Fibroblast of peridontal ligament (primary cell): ENCODE results near the gene EMSY.
A peak's percentile ranks its signal among the peaks of the same experiment; 100 is the strongest.

Experiments
- DNase-seq: peaks from one replicate; pipeline ENCODE4 v3.0.0-alpha.2; 2010; ENCODE audit errors: extremely low read depth

Gene EMSY

DNA sequence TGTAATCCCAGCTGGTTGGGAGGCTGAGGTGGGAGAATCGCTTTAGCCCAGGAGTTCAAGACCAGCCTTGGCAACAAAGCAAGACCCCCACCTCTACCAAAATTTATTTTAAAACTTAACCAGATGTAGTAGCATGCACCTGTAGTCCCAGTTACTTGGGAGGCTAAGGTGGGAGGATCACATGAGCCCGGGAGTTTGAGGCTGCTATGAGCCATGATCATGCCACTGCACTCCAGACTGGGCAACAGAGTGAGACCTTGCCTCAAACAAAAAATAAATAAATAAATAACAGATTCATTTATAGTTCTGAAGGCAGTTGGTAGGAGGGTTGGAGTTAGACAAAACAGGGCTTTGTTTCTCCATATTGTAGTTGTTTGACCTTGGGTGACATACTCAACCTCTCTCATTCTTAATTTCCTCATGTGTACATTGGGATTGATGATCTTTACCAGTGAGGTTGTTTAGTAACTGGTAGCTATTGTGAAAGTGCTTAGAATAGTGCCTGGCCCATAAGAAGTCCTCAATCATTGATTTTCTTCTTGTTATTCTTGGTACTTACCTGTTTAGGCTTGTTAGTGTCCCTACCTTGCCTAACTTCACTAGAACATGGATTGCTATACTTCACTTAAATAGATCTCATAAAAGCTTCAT, 79.1 kb downstream of the EMSY start:
- DNase-seq: no peak

DNA sequence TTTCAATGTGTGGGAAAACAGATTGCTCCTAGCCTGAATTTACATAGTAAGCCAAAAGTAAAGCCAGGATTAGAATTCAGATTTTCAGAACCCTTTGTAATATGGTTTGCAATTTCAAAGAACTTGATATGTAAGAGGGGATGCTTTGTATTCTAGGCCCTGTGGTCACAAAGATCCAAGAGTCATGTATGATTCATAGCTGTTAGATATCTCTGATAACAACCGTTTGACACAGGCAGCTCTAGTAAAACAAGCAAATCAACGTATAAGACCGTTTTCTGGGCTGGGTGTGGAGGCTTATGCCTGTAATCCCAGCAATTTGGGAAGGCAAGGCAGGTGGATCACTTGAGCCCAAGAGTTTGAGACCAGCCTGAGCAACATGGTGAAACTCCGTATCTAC, 79.6 kb downstream of the EMSY start:
- DNase-seq: no peak

DNA sequence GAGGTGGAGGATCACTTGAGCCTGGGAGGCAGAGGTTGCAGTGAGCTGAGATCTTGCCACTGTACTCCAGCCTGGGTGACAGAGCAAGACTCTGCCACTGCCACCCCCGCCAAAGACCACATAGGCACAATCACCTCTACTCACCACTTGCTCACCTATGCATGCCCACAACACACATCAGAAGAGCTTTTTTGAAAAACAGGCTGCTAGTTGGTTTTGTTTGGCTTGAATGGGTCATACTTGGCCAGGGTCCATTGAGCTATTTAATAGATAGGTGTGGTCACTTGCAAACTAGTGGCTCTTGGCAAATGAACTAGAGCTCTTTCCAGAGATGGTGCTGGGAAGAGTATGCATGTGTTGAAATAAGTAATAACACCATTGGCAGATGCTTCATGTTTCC, 80.1 kb downstream of the EMSY start:
- DNase-seq: peak; percentile 78

DNA sequence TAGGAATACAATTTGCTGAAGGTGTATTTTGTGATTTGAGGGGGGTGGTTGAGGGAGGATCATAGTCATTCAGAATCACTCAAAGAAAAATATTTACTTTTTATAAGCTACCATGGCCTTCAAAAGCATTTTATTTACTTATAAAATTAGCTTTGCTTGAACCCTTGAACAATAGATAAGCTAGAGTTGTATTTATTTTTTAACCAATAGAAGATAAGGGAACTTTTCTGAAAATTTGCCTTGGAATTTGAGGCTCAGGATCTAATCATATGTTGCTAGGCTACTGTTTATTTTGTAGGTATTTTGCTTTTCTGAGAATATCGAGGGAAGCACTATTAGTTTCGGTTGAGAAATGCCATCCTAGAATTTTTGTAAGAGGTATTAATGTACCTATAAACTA, 82.1 kb downstream of the EMSY start:
- no peak for DNase-seq

DNA sequence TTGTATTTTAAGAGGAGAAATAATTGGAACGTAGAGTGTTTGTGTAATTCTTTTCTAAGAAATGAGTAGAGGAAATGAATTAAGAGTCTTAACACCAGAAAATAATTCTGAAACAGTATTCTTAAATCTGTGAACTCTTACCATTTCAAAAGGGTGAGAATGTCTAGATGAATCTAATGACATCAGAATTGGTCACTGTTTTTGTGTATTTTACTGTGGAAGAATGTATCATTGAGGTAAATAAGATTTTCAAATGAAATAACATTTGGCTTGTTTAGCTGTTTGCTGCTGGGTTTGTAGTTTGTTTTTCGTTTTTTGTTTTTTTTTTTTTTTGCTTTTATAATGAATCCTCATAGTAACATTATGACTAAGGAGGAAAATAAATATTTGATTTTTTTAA, 97.6 kb downstream of the EMSY start:
- DNase-seq: no peak

DNA sequence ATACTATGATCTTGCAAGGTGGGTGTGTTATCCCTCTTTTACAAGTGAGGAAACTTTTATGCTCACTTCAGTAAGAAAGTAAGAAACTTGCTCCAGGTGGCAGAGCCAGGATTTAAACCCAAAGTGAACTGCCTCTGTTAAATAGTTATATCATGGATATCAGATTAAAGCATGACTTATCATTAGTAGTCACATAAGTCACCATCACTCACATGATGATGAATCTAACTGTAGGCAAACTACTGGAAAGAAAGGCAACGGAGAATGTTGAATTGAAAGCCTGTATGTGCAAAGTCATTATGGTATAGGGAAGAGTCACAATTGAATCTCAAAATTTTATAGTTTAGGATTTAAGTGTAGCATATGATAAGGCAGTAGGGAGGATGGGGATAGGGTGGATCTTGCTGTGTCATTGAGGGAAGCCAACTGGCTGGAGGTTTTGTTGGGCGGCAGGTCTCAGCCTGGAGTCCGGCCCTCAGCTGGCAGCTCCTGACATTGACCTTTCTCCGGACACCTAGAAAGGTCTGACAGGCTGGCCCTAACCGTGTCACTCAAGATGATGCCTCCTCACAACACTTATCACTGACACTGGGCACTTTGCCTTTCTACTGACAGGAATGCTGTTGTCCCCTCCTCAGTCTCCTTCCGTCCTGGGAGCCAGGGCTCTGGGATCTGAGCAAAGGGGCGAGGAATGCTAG, 98.3 kb downstream of the EMSY start:
- DNase-seq: no peak

DNA sequence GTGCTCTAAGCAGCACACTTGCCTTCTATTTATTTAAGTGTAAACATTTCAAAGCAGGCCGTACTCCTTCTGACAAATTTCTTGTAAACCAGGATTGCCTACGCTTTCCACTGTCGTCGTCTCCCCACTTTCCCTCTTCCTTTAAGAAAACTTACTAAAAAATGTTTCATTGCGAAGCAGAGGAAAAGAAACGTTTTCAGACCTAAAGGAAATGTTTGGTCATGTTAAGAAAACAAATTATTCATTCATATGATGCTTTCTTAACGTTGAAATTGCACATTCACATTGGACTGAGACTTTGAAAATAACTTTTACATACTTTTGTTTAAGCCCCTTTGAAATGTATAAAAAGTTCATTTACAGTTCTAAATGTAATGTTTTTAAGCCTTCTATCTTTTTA, 106.0 kb downstream of the EMSY start:
- no peak for DNase-seq

DNA sequence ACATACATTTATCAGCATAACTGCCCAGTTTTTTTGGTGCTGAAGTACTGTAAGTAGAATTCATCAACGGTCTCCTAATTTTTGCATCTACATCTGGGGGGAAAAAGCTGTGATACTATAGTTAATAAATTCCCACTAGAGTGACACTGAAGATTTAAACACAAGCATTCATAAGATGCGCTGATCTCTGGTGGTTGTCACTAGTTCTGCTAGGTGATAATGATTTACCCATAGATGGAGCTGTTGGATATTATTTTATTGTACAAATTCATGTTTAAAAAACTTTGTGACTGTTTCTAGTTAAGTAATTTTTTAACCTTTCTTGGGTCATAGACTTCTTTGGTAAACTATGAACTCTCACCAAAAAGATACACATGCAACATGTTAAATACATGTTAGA, 106.6 kb downstream of the EMSY start:
- DNase-seq: peak; percentile 61

DNA sequence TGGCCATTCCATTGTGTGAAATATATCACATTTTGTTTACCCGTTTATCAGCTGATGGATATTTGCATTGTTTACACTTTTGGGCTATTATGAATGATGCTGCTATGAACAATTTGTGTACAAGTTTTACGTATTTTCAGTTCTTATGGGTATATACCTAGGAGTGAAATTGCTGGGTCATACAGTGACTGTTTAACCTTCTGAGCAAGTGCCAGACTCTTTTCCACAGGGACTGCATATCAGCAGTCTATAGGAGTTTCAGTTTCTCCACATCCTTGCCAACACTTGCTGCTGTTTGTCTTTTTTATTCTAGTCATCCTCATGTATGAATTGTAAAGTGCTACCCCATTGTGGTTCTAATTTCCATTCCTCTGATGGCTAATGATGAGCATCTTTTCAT, 108.2 kb downstream of the EMSY start:
- no peak for DNase-seq

DNA sequence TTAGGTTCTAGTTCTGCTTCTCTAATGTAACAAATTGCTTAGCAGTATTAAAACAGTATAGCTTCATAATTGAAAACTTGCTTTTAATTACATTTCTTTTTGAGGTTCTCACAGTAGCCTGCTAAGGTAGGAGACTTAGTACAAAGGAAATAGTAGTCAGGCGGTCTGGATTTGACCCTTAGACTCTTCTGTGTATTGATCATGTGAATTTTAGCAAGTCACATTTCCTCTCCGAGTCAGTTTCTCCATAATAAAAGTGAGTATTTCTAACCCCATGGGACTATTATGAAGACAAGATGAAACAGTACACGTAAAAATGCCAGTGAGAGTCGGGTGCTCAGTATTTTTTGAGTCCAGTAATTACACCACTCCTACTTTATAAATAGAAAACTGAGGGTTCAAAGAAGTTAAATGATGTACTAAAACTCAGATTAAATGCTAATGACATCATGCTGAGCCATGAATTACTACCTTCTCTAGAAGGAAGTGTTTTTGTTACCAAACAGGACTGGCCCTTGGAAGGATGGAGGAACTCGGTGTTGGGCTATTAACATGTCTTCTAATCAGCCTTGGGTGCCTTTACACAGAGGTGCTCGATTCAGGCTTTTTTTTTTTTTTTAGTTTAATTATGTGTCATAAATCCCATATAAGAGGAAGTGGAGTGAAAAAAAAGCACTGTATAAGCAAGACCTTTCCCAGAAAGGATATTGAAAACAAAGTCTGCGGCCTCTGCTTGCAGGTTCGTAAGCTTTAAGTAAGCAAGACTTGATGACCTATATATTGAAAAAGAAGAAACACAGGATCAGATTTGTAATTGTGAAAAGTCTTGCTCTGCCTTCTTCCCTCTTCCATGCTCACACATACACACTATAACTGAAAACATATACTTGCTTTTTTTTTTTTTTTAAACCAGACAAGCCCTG, 109.0 kb downstream of the EMSY start:
- DNase-seq: no peak

DNA sequence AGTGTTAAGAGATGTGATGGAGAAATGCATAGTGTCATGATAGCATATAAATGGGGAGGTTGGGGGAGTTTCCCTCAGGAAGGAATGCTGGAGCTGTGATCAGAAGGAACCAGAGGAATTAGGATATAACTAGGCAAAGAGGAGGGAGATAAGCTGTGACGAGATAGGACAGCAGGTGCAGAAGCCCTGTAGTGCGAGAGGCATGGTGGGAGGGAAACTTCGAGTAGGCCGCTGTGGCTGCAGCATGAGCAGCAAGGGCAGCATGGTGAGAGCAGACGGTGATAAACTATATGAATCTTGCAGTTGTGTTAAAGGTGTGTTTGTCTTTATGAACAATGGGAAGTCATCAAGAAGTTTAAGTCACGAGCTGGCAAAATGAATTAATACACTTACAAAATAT, 109.9 kb downstream of the EMSY start:
- no peak for DNase-seq

DNA sequence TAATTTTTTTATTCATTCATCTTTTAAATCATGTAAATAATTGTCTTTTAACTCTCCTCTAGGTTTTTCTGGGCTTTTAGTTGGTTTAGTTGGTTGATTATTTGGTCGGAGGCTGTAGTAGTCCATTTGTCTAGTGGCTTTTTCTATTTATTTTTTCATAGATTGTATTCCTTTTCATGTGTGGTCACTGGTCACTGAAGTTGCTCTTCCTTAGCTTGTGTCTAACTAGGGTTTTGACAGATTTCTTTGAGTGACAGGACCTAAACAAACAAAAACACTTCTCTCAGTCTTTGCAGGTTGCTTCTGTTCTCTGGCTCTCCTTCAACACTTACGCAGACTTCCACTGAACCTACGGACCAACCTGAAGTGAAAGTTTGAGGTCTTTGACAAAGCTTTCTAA, 112.6 kb downstream of the EMSY start:
- DNase-seq: no peak

DNA sequence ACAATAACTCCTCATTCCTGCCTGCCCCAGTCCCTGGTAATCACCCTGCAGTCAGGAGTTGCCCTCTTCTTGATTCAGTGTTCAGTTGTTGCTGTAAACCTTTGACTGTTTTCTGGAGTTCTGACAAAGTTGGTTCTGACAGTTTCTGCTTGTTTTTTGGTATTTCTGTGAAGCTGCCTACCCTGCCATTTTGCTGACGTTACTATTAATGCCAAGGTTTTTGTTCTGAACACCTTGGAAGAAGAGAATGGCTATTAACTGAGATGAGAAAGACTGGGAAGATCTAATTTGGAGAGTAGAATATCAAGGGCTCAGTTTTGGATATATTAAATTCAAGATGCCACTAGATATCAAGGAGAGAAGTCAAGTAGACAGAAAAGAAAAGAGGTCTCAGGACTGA, 113.7 kb downstream of the EMSY start:
- no peak for DNase-seq

DNA sequence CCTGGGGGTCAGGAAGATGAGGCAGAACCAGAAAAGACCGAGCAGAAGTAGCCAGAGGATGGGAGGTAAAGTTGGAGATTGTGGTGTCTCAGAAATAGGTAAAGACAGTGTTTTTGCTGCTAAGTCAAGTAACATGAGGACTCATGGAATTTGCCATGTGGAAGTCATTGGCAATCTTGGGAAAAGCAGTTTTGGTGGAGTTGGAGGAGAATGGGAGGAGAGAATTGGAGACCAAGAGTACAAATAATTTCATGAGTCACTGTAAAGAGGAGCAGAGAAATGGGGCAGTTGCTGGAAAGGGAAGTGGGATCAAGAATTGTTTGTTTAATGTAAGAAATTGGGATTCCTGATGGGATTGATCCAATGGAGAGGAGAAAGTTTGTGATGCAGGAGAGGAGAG, 114.1 kb downstream of the EMSY start:
- DNase-seq: peak; percentile 52

DNA sequence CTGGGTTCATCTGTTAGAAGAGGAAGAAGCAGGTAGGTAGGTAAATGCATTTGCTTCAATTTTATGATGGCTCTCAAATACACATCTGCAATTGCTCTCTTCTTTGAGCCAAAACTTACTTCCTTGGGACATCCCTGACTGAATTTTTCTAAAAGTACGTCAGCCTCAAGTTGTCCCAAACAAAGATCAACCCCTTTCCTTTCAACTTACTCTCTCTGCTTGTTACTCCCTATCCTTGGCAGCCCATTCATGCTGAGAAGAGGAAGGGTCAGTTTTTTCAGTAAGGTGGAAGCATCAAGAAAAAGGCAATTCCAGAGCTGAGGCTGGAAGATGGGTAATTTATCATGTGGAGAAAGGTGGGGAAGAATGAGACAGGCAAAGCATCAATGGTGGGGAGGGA, 114.5 kb downstream of the EMSY start:
- DNase-seq: no peak

DNA sequence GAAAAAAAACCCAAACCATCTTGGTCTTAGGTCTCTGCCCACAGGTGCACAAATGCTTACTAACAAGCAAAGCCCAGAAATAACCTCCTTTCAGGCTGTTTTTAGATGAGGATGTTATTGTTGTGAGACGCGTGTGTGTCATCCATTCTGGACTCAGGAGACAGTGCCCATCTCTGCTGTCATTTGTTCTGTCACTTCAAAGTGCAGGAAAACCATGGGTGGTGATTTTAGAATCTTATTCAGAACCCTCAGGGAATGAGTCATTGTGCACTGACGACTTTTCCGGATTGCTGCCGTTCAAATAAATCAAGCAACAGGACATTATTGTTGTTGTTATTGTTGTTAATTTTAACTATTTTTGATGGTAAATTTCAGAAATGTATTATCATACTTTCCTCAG, 115.4 kb downstream of the EMSY start:
- DNase-seq: no peak

DNA sequence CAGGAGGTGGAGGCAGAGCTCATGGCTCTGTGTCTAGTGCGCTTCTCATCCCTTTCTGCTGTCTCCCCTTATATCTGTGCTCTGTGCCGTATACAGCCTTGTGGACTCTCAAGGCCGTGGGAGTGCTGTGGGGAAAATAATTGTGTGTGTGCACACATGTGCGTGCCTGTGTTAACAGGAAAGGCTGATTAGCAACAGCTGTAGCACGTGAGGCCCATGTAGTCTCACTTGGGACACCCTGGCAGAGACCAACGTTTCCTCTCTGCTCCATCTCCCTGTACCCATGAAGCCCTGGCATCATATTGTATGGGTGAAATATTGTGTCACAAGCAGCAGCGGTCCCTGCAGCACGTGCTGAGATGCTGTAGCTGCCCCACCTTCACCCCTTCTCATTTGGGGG, 116.4 kb downstream of the EMSY start:
- peak; percentile 12 for DNase-seq

DNA sequence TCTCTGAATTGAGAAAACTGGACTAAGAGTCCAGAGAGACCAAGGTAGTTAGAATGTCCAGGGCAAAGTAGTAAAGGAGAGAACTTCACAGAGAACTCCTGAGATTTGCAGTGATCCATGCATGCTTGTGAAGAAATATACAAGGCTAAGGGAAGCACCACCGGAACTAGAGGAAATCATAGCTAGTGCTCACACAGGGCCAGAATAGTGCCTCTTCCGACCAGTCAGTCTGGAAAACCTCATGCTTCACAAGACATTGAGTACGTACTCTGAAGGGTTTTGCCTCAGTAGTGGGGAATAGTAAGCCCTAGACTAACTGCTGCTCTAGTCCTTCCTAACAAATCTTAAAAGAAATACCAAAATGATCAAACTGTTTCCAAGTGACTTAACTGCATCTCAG, 117.7 kb downstream of the EMSY start:
- no peak for DNase-seq

DNA sequence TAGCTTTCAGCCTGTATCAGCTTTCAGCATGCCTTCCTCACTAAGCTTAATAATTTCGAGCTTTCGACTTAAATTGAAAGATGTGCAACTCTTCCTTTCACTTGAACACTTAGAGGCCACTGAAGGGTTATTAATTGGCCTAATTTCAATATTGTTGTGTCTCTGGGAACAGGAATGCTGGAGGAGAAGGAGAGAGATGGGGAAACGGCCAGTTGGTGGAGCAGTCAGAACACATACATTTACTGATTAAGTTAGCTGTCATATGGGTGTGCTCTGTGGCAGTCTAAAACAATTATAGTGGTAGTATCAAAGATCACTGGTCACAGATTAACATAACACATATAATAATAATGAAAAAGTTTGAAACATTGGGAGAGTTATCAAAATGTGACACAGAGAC, 119.5 kb downstream of the EMSY start:
- DNase-seq: no peak

DNA sequence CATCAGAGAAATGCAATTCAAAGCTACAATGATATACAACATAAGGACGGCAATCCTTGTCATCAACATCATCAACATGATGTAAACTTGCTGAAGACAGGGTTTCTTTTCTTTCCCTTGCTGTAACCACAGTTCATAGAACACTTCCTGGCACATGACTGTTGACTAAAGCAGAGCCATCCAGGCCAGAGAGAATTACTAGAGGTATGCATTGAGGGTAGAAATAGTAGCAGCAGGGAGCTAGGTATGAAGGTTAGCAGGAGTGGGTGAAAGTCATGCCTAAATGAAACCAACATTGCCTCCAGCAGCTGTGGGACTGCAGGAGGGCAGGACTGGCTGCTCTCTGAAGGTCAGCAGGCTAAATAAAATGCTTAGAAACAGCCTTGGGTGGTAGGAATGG, 122.0 kb downstream of the EMSY start:
- DNase-seq: no peak

DNA sequence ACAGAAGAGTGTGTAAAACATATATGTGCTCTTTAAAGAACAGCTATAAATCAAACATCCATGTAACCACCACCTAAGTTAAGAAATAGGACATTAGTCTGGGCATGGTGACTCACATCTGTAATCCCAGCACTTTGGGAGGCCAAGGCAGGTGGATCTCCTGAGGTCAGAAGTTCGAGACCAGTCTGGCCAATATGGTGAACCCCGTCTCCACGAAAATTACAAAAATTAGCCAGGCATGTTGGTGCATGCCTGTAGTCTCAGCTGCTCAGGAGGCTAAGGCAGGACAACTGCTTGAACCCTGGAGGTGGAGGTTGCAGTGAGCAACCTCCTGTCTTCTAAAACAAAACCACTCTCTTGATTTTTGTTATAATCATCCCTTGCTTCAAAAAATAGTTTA, 122.4 kb downstream of the EMSY start:
- DNase-seq: no peak

DNA sequence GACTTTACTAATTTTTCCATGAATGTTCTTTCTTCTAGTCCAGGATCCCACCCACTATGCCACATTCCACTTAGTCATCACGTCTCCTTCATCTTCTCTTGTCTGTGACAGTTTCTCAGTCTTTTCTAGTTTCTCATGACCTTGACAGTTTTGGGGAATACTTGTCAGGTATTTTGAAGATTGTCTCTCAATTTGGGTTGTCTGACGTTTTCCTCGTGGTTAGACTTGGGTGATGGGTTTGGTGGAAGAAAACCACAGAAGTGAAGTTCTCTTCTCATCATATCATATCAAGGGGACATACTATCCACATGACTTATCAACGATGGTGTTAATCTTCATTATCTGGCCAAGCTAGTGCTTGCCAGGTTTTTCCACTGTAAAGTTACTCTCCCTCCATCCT, 123.3 kb downstream of the EMSY start:
- no peak for DNase-seq

DNA sequence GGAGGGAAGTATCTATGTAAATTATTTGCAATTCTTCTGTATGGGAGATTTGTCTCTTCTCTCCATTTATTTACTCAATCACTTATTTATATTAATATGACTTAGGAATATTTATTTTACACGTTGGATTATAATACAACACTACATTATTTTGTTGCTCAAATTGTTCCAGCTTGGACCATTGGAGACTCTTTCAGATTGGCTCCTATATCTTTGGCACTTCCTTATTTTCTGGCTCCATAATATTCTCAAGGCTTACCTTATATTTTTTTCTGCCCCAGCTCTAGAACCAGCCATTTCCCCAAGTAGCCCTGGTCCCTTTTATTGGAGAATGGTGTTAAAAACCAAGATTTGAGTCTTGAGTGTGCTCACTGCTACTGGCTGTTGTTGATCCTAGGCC, 123.8 kb downstream of the EMSY start:
- no peak for DNase-seq
